ENCODE data around the gene MEST. TPM values are rescaled to one million over a fixed set of nuclear protein-coding genes. Genes with fewer than 3 reads are reported as not detected.

The MEST gene
- total and polyA plus RNA-seq, 8 donors: 17.0 to 56.4 (median 26.8) TPM

DNA sequence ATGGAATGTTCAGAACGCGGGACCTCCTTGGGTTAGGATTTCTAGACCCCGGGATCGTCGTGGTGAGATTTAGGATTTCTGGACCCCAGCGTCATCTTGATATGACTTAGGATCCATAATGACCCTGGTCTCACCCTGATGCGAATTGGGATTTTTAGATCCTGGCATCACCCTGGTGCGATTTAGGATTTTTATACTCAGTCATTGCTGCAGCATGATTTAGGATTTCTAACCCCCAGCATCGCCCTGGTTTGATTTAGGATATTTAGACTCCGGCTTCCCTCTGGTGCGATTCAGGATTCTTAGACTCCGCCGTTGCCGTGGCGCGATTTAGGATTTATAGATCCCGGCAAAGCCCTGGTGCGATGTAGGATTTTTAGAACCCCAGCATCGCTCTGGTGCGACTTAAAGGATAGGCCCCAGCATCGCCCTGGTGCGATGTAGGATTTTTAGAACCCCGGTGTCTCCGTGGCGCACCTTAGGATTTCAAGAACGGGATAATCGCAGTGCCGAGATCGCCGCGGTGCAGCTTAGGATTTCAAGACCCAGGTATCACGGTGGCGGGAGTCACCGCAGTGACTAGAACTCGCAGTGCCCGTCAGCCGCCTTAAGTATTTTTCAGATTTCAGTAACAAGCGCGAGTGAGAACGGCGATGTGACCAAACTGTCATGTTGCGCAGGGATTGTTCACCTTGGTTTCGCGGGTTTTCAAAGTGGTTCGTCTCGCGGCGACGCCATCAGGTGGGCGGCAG lies 814 bp downstream of the MEST start:
- 54 to 63% methylated on average over 50 of the region's 50 CpGs for WGBS, 2 donors
- DNase-seq (no peak), FAIRE-seq (no peak), ATAC-seq (peak in 1 of 4 donors; percentile 2)
- Histone ChIP-seq H3K4me3 (peak overlapping the region in 3 of 4 donors; percentile 18 to 48 (median 40)), H3K27ac (no peak overlapping the region), H3K36me3 (no peaks in the 10 kb centered on the region), H3K9me3 (no peaks in the 10 kb centered on the region), H3K27me3 (no peaks in the 10 kb centered on the region), H3K4me1 (peaks cover 4 to 39% (median 12%) of the 10 kb centered on the region in 3 donors)
- TF ChIP-seq, protein P1, sequence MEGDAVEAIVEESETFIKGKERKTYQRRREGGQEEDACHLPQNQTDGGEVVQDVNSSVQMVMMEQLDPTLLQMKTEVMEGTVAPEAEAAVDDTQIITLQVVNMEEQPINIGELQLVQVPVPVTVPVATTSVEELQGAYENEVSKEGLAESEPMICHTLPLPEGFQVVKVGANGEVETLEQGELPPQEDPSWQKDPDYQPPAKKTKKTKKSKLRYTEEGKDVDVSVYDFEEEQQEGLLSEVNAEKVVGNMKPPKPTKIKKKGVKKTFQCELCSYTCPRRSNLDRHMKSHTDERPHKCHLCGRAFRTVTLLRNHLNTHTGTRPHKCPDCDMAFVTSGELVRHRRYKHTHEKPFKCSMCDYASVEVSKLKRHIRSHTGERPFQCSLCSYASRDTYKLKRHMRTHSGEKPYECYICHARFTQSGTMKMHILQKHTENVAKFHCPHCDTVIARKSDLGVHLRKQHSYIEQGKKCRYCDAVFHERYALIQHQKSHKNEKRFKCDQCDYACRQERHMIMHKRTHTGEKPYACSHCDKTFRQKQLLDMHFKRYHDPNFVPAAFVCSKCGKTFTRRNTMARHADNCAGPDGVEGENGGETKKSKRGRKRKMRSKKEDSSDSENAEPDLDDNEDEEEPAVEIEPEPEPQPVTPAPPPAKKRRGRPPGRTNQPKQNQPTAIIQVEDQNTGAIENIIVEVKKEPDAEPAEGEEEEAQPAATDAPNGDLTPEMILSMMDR (IDR thresholded peaks at IDR 0.05): no peak
- intact Hi-C loops (cut with DNase I): no loop called here

DNA sequence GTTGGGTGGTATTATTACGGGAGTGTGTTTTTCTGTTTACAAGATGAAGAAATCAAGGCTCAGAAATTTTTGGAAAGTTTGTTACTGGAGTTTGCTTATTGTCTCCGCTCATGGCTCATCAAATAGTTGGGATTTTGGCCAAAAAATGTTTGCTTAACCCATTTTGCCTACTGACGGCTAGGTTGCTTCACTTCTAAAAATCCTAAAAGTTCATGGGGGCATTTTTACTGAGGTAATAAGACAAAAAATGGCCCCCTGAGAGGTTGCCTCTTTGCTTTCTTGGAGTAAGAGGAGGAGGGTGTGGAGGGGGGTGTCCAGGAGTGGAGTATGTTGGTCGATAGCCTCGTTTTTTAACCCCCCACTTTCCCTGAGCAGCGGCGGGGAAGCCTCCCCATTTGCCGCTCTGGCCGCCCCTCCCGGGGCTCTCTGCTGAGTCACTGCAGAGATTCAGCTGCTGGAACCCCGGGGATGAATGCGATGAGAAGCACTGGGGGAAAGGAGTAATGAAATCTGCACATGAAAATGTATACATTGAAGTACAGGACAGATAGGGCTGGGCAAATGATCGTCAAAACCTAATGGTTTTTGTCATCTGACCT lies 1.5 kb downstream of the MEST start:
- peak overlapping the region in 1 of 4 donors; percentile 22 for H3K27ac ChIP-seq
- peaks cover 4 to 33% (median 12%) of the 10 kb centered on the region in 3 donors for H3K4me1 ChIP-seq
- H3K27me3 ChIP-seq: no peaks in the 10 kb centered on the region
- H3K4me3 ChIP-seq: peak overlapping the region in 2 of 4 donors; percentile 40 to 48
- ATAC-seq (no peak), DNase-seq (no peak), FAIRE-seq (no peak)
- intact Hi-C loops (cut with DNase I): no loop called here
- 38 to 44% methylated on average over 13 of the region's 13 CpGs for WGBS, 2 donors
- TF ChIP-seq, protein P1 (IDR thresholded peaks at IDR 0.05): no peak
- H3K9me3 ChIP-seq: no peaks in the 10 kb centered on the region
- no peaks in the 10 kb centered on the region for H3K36me3 ChIP-seq

DNA sequence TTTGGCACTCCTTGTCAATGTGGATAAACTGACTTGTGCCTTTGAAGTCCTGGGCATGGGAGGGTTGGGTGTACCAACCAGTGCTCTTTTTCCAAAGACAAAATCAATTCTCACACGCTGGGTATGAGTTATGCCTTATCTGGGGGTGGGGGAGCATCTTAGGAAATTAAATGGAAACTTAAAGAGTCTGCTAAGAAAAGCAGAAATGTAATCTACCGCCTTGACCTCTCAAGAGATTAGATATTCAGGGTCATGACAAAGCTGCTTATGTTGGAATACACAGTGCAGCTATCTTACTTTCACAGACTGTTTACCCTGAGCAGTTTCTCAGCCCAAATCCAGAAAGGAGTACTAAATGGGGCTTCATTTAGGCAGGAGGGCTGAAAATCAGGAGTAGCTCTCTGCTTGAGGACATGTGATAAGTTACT lies 2.6 kb downstream of the MEST start:
- H3K27me3 ChIP-seq: no peaks in the 10 kb centered on the region
- DNase-seq: no peak
- TF ChIP-seq, protein P1 (IDR thresholded peaks at IDR 0.05): no peak

DNA sequence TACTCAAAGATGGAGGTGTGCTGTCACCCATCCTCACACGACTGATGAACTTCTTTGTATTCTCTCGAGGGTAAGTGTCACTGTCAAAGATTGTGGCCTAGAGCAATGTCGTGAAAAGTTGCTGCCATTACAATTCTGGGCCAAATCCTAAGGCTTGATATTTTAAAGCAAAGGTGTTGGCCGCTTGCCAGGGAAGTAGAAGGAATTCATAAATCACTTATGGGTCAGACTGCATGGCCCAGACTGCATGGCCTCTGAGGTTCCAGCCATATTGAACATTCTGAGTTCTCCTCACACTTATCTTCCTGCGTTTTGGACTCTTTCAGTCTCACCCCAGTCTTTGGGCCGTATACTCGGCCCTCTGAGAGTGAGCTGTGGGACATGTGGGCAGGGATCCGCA lies 8.6 kb downstream of the MEST start:
- peaks cover 0 to 30% (median 6%) of the 10 kb centered on the region in 3 donors for H3K36me3 ChIP-seq
- no peak overlapping the region for H3K27ac ChIP-seq
- DNase-seq: no peak
- no peaks in the 10 kb centered on the region for H3K9me3 ChIP-seq
- intact Hi-C loops (cut with DNase I): no loop called here
- no peaks in the 10 kb centered on the region for H3K4me1 ChIP-seq
- no peak for FAIRE-seq
- TF ChIP-seq, protein P1 (IDR thresholded peaks at IDR 0.05): no peak
- no peak overlapping the region for H3K4me3 ChIP-seq
- no peaks in the 10 kb centered on the region for H3K27me3 ChIP-seq
- 78 to 82% methylated on average over 8 of the region's 8 CpGs for WGBS, 2 donors
- no peak for ATAC-seq

More for the DNA sequence above, 2.6 kb downstream of the MEST start:
- intact Hi-C loops (cut with DNase I): no loop called here
- ATAC-seq (peak in 2 of 4 donors; percentile 11 to 42), FAIRE-seq (no peak)
- Histone ChIP-seq H3K4me1 (peaks cover 4 to 22% (median 12%) of the 10 kb centered on the region in 3 donors), H3K4me3 (peak overlapping the region in 1 of 4 donors; percentile 48), H3K36me3 (peaks cover 0 to under 1% (median 0%) of the 10 kb centered on the region in 3 donors), H3K27ac (no peak overlapping the region), H3K9me3 (no peaks in the 10 kb centered on the region)
- 23 to 27% methylated on average over 2 of the region's 2 CpGs for WGBS, 2 donors
